Measurements from ENCODE around the gene PRR23E. TPM values are rescaled to one million over a fixed set of nuclear protein-coding genes. Genes with fewer than 3 reads are reported as not detected.

PRR23E gene
- total RNA-seq, 1 experiment from 2014 or later: not detected

GRCh38 chr3:127224118-127224517 is 31.2 kb downstream of the PRR23E start:
- DNase-seq (ENCODE audit: low spot score): no peak

DNA sequence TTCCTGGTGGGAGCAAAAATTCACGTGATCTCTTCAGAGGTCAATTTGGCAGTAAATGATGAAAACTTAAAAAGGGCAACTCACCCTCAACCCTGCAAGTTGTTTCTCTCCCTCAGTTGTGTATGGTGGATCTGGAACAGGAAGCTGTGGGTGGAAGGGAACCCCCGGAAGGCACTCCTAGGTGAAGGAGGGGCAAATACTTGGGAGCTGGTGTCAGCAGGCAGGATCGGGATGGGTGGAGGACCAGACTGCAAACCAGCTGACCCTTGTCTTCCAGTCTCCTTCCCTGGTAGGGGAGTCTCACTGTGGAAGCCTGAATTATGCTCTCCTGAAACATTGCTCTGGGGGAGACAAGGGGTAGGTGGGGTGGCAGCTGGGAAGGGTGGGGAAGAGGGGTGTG is 33.5 kb downstream of the PRR23E start:
- no peak for DNase-seq (ENCODE audit: low spot score)

GRCh38 chr3:127226946-127227842 is 34.3 kb downstream of the PRR23E start:
- DNase-seq (ENCODE audit: low spot score): no peak

GRCh38 chr3:127228866-127229265 is 35.9 kb downstream of the PRR23E start:
- no peak for DNase-seq (ENCODE audit: low spot score)

DNA sequence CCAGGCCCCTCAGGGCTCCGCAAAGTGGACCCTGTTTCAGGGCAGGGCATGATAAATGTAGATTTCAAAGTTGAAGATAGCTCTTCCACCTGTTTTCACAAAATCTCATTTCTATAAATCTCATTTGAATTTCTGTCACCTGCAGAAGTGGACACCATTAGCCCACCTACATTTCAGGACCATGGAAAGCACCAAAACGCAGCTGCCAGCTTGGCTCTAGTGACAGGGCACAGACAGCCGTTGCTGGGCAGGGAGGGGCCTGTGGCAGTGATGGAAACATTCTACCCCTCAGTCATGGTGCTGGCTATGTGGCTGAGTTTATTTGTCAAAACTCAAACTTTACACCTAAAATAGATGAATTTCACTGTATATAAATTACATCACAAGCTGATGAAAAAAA is 40.4 kb downstream of the PRR23E start:
- peak; percentile 26 for DNase-seq (ENCODE audit: low spot score)

- no peak for DNase-seq (ENCODE audit: low spot score)
Measured at GRCh38 chr3:127234778-127235177, 41.8 kb downstream of the PRR23E start.

DNA sequence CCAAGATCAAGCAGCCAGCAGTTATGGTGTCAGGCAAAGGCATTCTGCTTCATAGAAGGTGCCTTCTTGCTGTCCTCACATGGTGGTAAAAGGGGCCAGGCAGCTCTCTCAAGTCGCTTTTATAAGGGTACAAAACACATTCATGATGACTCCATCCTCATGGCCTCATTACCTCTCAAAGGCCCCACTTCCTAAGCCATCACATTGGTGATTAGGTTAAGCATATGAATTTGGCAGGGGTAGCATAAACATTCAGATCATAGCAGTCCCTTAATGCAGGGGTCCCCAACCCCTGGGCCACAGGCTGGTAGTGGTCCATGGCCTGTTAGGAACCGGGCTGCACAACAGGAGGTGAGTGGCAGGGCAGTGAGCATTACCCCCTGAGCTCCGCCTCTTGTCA is 42.8 kb downstream of the PRR23E start:
- DNase-seq (ENCODE audit: low spot score): no peak

DNA sequence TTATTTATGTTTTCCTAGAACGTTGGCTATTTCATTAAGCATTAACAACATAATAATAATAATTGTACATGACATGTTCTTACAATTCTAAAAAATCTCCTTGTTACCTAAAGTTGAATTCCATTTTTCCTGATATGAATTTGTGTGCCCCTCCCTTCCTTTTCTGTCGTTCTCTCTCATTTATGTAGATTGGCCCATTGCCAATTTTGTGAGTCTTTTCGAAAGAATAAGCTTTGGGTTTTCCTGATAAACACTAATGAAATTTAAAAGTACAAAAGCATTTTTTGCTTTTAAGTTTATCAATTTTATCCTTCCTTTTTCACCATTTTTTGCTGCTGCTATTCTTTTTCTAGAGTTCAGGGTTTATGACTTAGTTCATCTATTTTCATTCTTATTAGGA is 44.9 kb downstream of the PRR23E start:
- no peak for DNase-seq (ENCODE audit: low spot score)

- DNase-seq (ENCODE audit: low spot score): no peak
Measured at GRCh38 chr3:127238602-127239001, 45.7 kb downstream of the PRR23E start.

- DNase-seq (ENCODE audit: low spot score): no peak
Measured at GRCh38 chr3:127247292-127247691, 54.4 kb downstream of the PRR23E start.

Small RNAs within 50 kb of the gene (small RNA-seq; reads per million reads assigned to genes)
- not detected for gene RF00019
- not detected for gene RNU6-1047P

Other genes starting within 250 kb of the PRR23E start
- gene PLXNA1, start 210.0 kb upstream of the PRR23E start, total RNA-seq (2014; rRNA removed; shearing (Covaris generic)): 92.8 and 103 TPM in 2 replicates
- not detected in 2 replicates for gene PRR20G, start 94.9 kb downstream of the PRR23E start, total RNA-seq (2014; rRNA removed; shearing (Covaris generic))